SK-MEL-5 (cell line): ENCODE results near the gene ZNF827. TPM values are rescaled to one million over a fixed set of nuclear protein-coding genes. Genes with fewer than 3 reads are reported as not detected.
A peak's percentile ranks its signal among the peaks of the same experiment; 100 is the strongest.

Experiments
- DNase-seq: peaks from one replicate; pipeline ENCODE4 v3.0.0-alpha.2; 2016; ENCODE audit warnings: low read depth, low spot score
- in situ Hi-C: cut with HindIII; loops from 2 replicates; pipeline ENCODE4 v1.10.0; 2016; ENCODE audit warnings: low sequenced_read_pairs, high pct_unique_total_duplicates, low pct_unique_long_range_greater_than_20kb
- total RNA-seq: library from RNA; depleted of rRNA; stranded (reverse); fragments of >200 nt; shearing (Covaris generic); gene quantifications from 2 replicates; pipeline ENCODE4 v1.2.3, GENCODE V29; 2014

Gene ZNF827
- total RNA-seq, 1 experiment from 2014 or later = 5.8 TPM

DNA sequence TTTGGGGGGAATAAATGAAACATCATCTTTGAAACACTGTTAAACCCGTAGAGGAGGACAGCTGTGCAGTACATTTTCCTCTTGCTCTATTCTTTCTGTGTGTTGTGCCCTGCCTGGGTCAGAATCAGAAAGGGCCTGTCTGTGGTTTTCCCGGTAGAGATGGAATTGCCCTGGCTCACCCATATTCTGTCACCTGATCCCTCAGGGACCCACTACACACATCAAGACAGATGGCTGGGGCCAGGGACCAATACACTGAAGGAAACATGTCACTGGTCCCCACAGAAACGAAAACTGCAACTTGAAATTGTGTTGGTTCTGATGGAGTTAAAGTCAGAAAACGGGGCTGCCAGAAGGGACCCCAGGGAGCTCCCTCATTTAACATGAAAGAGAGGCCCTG, 114.9 kb downstream of the ZNF827 start:
- in situ Hi-C loops = no loop called here
- no peak for DNase-seq

DNA sequence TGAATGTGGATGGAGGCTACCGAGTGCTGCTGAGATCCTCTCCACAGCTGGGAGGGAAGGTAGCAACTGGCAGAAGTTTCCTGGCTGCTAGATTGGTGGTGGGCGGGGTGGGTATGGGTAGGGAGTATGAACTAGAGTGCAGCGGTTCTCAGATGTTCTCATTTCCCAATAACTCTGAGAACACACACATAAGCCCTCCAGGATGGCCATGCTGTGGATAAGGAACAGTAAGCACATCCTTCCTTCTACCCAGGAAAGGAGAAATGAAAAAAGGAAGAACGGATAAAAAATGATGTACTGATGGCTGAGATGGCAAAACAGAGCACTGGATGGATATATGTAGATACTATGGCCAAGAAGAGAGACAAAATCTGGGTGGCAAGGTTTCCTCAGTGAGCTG, 116.0 kb downstream of the ZNF827 start:
- DNase-seq = no peak
- in situ Hi-C loops = no loop called here

DNA sequence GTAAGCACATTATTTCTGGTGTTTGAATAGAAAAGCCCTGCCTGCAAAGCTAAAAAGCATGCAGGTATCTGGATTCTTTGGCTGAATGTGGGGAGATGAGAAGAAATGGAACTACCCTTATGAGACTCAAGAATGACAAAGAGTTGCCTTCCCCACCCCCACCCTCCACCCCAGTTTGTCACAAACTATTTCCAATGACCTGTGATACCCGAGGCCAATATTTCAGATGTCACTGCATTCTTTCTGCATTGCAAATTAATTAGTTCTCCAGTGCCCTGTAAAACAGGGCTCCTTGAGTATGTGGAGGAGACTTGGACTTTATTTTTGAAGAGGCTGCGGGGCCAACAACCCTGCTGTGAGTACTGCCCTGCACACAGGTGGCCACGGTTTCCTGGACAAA, 116.4 kb downstream of the ZNF827 start:
- in situ Hi-C loops = no loop called here
- DNase-seq = no peak

DNA sequence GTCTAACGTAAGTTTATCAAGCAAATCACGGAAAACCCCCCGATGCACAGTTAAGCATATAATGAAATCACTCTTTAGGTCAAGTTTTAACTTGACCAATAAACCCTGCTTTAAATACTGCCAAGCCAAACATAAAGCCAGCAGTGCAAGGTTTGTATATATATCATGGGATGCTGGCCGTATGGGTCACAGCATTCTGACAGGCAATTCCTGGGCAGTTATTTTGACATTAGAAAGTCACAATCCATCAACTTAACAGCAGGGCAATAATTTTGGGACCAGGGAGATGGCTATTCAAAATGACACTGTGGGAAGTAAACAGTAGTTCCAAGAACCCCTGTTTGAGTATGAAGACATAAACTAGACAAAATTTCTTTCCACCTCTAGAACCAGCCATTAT, 116.9 kb downstream of the ZNF827 start:
- DNase-seq = no peak
- in situ Hi-C loops = no loop called here

DNA sequence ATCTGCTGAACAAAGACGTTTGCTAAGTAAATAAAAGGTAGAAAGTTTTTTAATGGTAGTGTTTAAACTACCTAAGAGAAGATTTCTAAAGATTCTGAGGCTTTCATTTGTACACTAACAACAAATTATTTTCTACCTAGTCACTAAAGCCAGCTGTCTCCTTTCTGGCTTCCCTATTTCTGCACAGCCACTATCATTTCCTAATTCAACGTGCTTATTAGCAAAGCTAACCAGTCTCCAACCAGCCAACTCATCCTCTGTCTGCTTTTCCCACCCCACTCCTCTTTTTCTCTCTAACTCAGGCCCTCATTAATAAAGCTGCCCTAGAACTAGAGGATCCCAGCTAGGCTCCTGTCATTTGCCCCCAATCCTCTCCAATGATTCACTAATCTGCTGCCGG, 118.2 kb downstream of the ZNF827 start:
- in situ Hi-C loops = no loop called here

GRCh38 chr4:145819853-145820181, 118.8 kb downstream of the ZNF827 start:
- in situ Hi-C loops = no loop called here
- DNase-seq = no peak

More for the DNA sequence above, 118.2 kb downstream of the ZNF827 start:
- no peak for DNase-seq

DNA sequence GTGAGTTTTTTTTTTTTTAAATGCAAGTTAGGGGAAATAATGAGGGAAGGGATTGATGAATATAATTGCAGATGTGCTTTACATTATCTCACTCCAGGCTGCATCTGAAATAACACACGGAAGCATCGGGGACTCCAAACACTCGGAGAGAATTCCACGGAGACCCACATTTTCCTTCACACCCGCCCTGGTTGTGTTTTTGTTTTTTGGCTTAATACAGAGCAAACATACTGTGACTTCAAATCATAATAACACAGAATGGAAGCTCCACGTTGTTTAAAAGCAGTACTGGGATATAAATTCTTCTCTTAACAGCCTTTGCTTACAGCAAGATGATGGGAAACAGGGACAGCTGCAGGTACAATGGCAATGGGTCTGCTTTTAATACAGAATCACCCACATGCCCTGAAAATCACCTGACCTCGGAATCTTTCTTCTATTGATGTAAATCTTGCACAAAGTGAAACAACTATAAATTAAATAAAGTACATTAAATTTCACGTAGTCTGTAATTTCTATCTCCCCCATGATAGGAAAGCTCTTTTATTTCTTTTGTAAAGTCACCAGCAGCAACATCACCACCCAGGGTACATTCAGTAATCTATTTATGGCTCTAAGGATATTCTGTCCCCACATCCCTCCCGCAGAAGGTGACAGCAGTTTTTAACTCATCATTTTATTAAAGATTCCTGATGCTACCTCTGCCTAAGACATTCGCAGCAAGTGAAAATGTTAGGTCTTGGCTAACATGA, 119.3 kb downstream of the ZNF827 start:
- in situ Hi-C loops = no loop called here

GRCh38 chr4:145818011-145818410, 120.6 kb downstream of the ZNF827 start:
- in situ Hi-C loops = no loop called here
- no peak for DNase-seq

More for the DNA sequence above, 119.3 kb downstream of the ZNF827 start:
- DNase-seq = no peak

- in situ Hi-C loops = no loop called here
- DNase-seq = no peak
These were observed 122.5 kb downstream of the ZNF827 start for GRCh38 chr4:145816091-145816490.

DNA sequence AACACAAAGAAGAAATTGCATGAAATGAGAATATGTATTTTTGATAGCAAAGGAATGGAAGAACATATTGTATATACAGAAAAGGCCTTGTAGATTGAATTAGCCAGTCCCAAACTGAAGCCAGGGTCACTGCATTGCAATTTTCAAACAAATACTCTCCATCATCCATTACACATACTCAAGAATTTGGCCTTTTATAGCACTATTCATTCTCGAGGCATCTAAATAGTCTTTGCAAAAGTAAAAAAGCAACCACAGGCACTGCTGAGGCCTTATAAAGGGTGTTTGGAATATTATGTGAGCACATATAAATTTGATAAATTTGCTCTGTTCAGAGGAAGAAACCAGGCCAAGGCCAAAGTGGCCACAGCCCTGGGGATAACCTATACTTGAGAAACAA, 123.0 kb downstream of the ZNF827 start:
- DNase-seq = no peak
- in situ Hi-C loops = no loop called here

DNA sequence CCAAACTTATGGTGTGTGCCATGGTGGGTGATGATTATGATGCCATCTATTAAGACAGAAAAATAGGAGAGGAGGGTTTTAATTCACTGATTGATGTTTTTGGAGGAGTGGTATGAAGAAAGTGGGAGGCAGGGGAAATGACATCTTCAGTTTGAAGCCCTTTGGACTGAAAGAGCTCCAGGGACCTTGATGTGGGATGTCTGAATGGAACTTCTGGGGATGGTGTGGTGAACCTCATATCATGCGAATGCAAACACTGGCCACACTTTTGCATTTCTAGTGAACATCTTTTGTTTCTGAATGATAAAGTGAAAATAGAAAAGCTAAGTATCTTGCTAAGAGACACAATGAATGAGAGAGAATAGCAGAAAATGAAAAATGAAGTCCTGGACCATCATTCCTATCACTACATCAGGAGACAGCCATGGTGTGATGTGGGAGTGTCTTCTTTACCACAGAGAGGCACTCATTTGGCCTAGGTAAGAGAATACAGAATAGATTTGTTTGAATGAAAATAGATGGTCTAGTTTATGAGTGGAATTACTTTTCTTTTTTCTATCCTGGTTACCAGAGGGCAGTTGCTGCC, 123.5 kb downstream of the ZNF827 start:
- DNase-seq = no peak
- in situ Hi-C loops = no loop called here

GRCh38 chr4:145814246-145814645, 124.4 kb downstream of the ZNF827 start:
- no peak for DNase-seq
- in situ Hi-C loops = no loop called here

DNA sequence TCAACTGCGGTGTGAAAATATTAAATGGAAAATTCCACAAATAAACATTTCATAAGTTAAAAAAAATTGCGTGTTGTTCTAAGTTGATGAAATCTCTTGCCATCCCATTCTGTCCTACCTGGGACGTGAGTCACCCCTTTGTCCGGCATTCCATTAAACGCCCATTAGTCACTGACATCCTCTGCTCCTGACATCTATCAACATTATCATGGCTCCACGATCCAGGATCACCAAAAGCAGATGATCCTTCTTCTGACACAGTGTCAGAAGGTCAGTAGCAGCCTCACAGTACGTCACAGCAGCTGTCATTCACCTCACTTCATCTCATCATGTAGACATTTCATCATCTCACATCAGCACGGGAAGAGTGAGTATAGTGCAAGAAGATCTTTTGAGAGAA, 125.7 kb downstream of the ZNF827 start:
- DNase-seq = no peak
- in situ Hi-C loops = no loop called here

- in situ Hi-C loops = no loop called here
- no peak for DNase-seq
These were observed 129.6 kb downstream of the ZNF827 start for GRCh38 chr4:145808848-145809512.

- peak; percentile 52 for DNase-seq
- in situ Hi-C loops = no loop called here
These were observed 130.5 kb downstream of the ZNF827 start for GRCh38 chr4:145808021-145808650.

GRCh38 chr4:145805490-145805889, 133.1 kb downstream of the ZNF827 start:
- in situ Hi-C loops = no loop called here

DNA sequence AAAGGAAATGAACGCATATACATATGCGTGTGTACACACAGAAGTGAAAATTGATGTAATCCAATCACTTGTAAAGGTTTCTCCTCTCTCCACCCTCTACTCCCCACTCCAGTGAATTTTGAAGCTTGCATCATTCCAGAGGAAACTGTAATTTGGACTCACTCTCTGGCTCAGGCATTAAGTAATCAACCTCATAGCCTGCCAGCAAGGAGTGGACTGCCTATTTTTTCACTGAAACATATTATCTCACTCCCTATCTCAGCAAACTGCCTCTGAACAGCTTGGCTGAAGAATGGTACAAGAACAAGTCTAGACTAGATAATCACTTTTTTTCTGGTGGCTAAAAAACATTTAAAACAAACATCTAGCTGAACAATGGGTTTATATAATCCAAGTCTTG, 134.5 kb downstream of the ZNF827 start:
- DNase-seq = no peak
- in situ Hi-C loops = no loop called here

More at GRCh38 chr4:145805490-145805889, 133.1 kb downstream of the ZNF827 start:
- DNase-seq = no peak

DNA sequence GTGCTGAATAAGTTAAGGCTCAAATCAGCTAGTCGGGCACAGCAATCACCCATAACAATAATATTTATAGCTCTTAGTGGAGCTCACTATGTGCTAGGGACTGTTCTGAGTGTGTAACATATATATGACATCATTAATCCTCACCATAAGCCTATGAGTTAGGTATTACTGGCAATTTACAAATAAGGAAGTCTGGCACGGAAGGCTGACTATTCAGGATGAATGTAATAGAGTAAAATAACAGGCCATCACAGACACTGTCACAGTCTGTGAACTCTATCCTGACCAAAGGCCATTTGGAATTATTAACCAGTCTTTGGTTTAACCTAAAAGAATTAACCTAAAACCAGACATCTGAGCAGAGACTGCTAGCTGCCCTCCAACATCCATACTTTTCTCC, 139.4 kb downstream of the ZNF827 start:
- in situ Hi-C loops = no loop called here
- no peak for DNase-seq

- in situ Hi-C loops = no loop called here
- no peak for DNase-seq
These were observed 141.3 kb downstream of the ZNF827 start for GRCh38 chr4:145797278-145797677.
